NCI-H345 treated with DMSO at 0.1 percent for 48 hours (cell line): ENCODE results near the gene CTAGE4.
"Not testable (repeated sequence)": the region's sequence is repeated elsewhere in the genome, so short reads cannot be mapped to it uniquely, and the experiment has no call there.

Experiments
- DNase-seq: peaks from one replicate; lab custom pipeline; 2025; ENCODE audit not compliant: unreplicated experiment; lab: John Stamatoyannopoulos, UW

The CTAGE4 gene

DNA sequence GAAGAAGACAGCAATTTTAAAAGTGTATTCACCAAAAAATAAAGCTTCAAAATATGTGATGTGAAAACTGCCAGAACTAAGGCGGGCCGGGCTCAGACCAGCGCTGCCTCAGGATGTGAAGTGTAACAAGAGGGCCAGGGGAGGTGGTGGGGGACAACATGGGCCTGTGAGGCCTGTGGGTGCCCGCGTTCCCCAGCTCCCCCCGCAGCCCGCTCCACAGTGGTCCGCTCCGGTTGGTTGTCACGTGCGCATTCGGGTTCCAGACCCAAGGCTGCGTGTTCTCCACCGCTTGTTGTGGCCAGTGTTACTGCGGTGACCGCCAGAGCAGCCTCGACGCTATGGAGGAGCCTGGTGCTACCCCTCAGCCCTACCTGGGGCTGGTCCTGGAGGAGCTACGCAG is at the start of gene CTAGE4:
CTAGE4 (plus strand) TSS at position 301 of the 400 bp plus-strand sequence; CDS start at position 339, 38 bp downstream.
- not testable (repeated sequence) for DNase-seq

DNA sequence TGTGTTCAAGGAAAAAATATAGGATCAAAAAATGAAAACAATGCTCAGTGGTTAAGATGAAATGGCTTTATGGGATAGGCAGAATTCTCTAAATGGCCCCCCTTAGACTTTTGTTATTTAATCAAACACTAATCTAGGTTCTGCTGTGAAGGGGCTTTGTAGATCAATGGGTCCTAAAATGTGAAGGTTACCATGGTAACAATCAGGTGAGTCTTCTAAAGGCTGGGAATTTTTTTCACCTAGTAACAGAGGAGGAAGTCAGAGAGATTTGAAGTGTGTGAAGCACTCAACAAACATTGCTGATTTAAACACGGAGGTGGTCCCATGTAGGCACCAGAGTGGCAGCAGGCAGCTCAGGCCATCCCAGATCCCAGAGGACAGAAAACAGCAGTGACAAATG is 49.1 kb upstream of the CTAGE4 start:
- DNase-seq, result no peak

DNA sequence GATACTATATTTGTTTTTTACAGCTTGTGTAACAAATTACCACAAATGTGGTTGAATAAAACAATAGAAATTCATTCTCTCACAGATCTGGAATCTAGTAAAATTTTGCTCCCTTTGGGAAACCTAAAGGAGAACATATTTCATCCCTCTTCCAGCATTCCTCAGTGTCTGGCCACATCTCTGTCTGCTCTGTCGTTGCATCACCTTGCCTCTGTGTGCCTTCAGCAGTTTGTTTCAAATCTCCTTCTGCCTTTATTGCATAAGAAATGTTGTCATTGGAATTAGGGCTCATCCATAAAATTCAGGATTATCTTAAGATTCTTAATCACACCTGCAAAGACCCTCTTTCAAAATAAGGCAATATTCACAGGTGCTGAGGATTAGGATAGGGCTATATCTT is 45.8 kb upstream of the CTAGE4 start:
- no peak for DNase-seq

GRCh38 chr7:144142187-144142586 is 41.1 kb upstream of the CTAGE4 start:
- no peak for DNase-seq

GRCh38 chr7:144144426-144144825 is 38.8 kb upstream of the CTAGE4 start:
- no peak for DNase-seq

- no peak for DNase-seq
Observed at GRCh38 chr7:144148224-144148827, 34.9 kb upstream of the CTAGE4 start.

GRCh38 chr7:144158861-144159260 is 24.4 kb upstream of the CTAGE4 start:
- no peak for DNase-seq

DNA sequence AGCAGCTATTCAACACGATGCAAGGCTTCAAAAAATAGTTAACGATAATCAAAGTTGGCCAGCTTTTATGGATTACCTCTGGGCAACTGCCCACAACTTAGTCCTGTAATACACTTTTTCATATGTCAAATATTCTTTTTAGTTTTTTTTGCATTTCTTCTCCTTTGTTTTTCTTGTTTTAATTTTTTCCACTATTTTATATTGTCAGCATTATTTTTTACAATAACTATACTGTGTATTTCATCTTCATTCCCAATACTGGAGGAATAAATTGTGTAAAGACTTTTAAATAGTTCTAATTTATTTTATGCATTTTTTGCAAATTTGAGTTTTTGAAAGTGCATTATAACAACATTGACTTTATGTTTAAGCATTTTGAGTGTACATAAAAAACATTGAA is 18.5 kb upstream of the CTAGE4 start:
- no peak for DNase-seq

DNA sequence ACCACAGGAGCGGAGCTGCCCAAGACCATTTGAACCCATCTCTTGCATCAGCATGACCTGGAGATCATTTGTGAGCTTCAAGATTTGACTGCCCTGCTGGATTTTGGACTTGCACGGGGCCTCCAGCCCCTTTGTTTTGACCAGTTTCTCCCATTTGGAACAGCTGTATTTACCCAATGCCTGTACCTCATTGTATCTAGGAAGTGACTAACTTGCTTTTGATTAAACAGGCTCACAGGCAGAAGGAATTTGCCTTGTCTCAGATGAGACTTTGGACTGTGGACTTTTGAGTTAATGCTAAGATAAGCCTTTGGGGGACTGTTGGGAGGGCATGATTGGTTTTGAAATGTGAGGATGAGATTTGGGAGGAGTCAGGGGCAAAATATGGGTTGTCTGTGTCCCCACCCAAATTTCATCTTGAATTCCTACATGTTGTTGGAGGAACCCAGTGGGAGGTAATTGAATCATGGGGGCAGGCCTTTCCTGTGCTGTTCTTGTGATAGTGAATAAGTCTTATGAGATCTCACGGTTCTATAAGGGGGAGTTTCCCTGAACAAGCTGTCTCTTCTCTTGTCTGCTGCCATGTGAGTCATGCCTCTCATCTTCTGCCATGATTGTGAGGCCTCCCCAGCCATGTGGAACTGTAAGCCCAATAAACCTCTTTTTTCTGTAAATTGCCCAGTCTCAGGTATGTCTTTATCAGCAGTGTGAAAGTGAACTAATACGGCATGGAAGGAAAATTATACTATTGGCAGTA is 11.5 kb upstream of the CTAGE4 start:
- DNase-seq, result not testable (repeated sequence)

DNA sequence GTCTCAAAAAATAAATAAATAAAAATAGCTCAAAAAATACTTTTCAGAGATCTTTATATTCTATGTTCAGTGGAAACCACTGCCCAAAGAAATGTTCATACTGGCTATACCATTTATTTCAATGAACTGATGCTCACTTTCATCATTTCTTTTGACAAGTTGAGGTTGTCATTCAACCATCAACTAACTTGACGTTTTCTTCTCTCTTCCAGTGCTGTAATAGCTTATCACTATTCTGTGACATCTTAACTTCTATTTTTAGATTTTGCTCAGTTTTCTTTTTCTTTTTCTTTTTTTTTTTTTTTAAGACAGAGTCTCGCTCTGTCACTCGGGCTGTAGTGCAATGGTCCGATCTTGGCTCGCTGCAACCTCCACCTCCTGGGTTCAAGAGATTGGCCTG is 8.7 kb upstream of the CTAGE4 start:
- DNase-seq, result no peak

DNA sequence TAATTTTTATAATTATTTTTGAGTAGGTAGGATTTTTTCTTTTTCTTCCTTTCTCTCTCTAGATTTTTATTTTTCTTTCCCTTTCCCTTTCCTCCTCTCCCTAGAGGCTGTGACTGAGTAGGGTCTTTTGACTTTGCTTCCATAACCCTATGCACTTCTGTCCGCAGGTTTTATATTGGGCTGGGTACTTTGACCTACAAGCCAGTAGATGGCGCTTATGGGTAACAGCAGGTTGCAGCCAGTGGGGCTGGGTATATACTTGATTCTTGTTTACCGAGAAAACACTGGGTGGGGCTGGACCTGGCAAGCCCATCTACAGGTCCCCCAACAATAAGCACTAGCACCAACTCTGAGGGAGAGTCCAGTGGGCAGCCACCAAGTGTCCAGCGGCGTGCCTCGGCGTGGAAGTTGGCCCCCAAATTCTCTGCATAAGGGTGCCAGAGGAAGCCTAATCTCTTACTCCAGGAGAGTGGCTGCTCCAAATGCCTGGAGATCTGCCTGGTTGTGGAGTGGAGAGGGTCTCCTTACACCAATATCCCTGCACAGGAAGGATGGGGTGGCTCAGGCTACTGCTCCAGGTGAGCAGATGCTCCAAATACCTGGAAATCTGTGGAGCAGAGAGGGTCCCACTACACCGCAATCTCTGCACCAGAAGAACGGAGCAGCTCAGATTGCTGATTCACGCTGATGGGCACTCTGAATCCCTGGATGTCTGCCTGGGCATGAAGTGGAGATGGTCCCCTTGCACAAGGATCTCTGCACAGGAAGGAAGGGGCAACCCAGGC is 4.7 kb upstream of the CTAGE4 start:
- not testable (repeated sequence) for DNase-seq

DNA sequence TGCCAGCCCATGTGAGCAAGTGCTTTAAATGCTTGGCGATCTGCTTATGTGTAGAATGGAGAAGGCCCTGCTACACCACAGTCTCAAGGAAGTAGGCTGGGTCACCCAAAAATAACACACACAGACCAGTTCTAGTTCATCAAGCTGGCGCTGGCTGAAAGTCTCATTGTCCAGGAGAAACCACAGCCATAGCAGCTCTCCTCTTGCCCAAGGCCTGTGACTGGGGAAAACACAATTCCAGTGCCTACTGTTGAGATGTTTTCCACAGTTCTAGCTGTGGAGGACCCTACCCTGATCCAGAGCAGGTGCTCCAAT is 4.1 kb upstream of the CTAGE4 start:
- DNase-seq, result not testable (repeated sequence)

DNA sequence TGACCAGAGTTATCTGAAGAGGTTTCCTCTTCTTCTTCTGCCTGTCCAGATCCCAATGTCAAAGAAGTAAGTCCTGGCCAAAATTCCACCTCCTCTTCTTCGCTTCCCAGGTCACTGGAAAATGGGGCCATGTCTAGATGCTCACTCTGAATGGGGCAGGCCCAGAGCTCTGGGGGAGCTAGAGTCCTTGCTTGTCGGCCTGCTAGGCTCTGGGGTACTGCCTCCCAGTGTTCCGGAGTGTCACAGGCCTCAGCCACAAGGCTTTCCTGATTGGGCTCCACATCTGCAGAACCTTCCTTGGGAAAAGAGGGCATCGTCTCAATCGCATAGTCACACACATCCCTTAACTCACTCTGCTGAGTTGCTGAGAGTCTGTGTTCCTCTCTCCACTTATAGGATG is 4.6 kb downstream of the CTAGE4 start:
- not testable (repeated sequence) for DNase-seq

- not testable (repeated sequence) for DNase-seq
Observed at GRCh38 chr7:144188578-144189171, 5.4 kb downstream of the CTAGE4 start.

DNA sequence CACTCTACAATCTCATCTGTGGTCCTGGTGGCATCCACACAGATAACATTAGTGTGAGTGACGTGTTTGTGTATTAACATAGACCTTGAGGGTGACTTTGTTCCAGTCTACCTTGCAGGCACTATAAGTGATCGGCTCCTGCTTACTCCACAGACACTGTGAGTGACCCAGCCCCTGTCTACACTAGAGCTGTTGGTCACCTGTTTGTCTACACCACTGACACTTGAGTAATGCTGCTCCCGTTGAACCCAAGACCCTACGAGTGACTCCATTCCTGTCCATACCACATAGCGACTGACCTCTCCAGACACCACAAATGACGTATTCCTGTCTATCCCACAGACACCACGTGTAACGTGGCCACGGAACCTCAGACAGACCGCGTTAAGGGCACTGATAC is 10.5 kb downstream of the CTAGE4 start:
- DNase-seq, result not testable (repeated sequence)

- DNase-seq, result not testable (repeated sequence)
Observed at GRCh38 chr7:144194453-144194852, 11.2 kb downstream of the CTAGE4 start.

GRCh38 chr7:144195212-144195872 is 12.1 kb downstream of the CTAGE4 start, which contains the start of gene ARHGEF35:
Gene ARHGEF35, minus strand, starts transcription at chr7:144195833. Its CDS starts 7,450 bp downstream, at chr7:144188383.
- not testable (repeated sequence) for DNase-seq

GRCh38 chr7:144198934-144199333 is 15.7 kb downstream of the CTAGE4 start:
- not testable (repeated sequence) for DNase-seq

- not testable (repeated sequence) for DNase-seq
Observed at GRCh38 chr7:144201978-144202377, 18.7 kb downstream of the CTAGE4 start.

GRCh38 chr7:144203086-144203485 is 19.8 kb downstream of the CTAGE4 start:
- not testable (repeated sequence) for DNase-seq

DNA sequence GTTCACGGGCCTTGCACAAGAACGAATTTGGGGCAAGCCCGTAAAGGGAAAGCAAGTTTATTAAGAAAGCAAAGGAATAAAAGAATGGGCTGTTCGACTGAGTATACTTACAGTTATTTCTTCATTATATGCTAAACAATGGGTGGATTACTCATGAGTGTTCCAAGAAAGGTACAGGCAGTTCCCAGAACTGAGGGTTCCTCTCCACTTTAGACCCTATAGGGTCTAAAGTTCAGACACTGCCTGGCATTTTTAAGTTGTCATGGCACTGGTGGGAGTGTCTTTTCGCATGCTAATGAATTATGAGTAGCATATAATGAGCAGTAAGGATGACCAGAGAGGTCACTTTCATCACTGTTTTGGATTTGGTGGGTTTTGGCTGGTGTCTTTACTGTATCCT is 22.0 kb downstream of the CTAGE4 start:
- not testable (repeated sequence) for DNase-seq
